ENCODE data around the gene OR52E8.

DNA sequence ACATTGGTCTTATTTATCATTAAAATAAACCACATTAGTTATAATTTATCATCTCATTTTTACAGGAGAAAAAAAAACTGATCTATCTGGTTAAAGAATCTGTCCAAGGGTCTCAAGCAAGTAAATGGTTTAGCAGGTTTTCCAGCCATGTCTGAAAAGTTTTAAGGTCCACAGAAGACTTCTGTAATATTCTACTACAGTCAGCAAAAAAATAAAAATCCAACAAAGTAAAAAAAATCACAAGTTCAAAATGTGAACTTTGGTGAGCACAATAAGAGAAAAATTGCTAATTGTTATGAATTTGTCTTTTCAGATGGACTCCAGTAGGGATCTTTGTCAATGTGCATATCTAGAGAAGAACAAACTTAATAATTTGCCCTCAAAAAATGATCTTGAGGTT is 24.3 kb upstream of the OR52E8 start:
- TF ChIP-seq EZH2 (IDR thresholded peaks at IDR 0.05) = no peak
- TF ChIP-seq, protein P1, sequence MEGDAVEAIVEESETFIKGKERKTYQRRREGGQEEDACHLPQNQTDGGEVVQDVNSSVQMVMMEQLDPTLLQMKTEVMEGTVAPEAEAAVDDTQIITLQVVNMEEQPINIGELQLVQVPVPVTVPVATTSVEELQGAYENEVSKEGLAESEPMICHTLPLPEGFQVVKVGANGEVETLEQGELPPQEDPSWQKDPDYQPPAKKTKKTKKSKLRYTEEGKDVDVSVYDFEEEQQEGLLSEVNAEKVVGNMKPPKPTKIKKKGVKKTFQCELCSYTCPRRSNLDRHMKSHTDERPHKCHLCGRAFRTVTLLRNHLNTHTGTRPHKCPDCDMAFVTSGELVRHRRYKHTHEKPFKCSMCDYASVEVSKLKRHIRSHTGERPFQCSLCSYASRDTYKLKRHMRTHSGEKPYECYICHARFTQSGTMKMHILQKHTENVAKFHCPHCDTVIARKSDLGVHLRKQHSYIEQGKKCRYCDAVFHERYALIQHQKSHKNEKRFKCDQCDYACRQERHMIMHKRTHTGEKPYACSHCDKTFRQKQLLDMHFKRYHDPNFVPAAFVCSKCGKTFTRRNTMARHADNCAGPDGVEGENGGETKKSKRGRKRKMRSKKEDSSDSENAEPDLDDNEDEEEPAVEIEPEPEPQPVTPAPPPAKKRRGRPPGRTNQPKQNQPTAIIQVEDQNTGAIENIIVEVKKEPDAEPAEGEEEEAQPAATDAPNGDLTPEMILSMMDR (IDR thresholded peaks at IDR 0.05) = no peak

Data from neural progenitor cell (in vitro differentiated cells).